ENCODE data around the gene EFCAB10. TPM values are rescaled to one million over a fixed set of nuclear protein-coding genes. Genes with fewer than 3 reads are reported as not detected.

EFCAB10 gene
- total RNA-seq, 1 experiment from 2014 or later, result not detected

DNA sequence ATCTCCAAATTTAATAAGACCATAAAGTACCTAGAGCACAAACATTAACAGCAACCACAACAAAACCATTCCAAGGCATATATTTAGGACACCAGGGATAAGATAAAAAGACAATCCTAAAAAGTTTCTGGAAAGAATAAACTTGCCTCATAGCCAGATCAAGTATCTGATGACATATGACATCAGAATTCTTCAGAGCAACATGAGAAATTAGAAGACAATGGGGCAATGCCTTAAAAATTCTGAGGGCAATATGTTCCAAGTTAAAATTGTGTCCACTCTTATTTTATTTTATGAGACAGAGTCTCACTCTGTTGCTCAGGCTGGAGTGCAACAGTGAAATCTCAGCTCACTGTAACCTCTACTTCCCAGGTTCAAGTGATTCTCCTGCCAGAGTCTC is 2.8 kb downstream of the EFCAB10 start:
- TF ChIP-seq CTCF (IDR thresholded peaks at IDR 0.05; ENCODE audit: unreplicated experiment), result no peak
- CTCF ChIA-PET, result no interaction called here
- BruUV-seq (replicated peaks), result no TSS peak
- Mint-ChIP-seq H3K27ac (ENCODE audit: unreplicated experiment) (no peak overlapping the region), H3K36me3 (ENCODE audit: insufficient read depth, unreplicated experiment) (peaks cover 6% of the 10 kb centered on the region), H3K4me3 (ENCODE audit: low read depth, unreplicated experiment) (no peak overlapping the region), H3K9me3 (ENCODE audit: low read depth, unreplicated experiment) (no peaks in the 10 kb centered on the region), H3K27me3 (ENCODE audit: unreplicated experiment) (no peaks in the 10 kb centered on the region), H3K4me1 (ENCODE audit: low read depth, unreplicated experiment) (no peaks in the 10 kb centered on the region)
- DNase-seq, result no peak
- intact Hi-C loops (cut with micrococcal nuclease; ENCODE audit: unreplicated experiment), result no loop called here

- no TSS peak for BruUV-seq (replicated peaks)
- no peak for TF ChIP-seq CTCF (IDR thresholded peaks at IDR 0.05; ENCODE audit: unreplicated experiment)
- intact Hi-C loops (cut with micrococcal nuclease; ENCODE audit: unreplicated experiment), result no loop called here
- Mint-ChIP-seq H3K4me1 (ENCODE audit: low read depth, unreplicated experiment) (no peaks in the 10 kb centered on the region), H3K27ac (ENCODE audit: unreplicated experiment) (no peak overlapping the region), H3K4me3 (ENCODE audit: low read depth, unreplicated experiment) (no peak overlapping the region), H3K27me3 (ENCODE audit: unreplicated experiment) (no peaks in the 10 kb centered on the region), H3K9me3 (ENCODE audit: low read depth, unreplicated experiment) (no peaks in the 10 kb centered on the region), H3K36me3 (ENCODE audit: insufficient read depth, unreplicated experiment) (peaks cover 6% of the 10 kb centered on the region)
- CTCF ChIA-PET, result no interaction called here
- no peak for DNase-seq
Measured at GRCh38 chr7:105577251-105577650, 4.0 kb downstream of the EFCAB10 start.

DNA sequence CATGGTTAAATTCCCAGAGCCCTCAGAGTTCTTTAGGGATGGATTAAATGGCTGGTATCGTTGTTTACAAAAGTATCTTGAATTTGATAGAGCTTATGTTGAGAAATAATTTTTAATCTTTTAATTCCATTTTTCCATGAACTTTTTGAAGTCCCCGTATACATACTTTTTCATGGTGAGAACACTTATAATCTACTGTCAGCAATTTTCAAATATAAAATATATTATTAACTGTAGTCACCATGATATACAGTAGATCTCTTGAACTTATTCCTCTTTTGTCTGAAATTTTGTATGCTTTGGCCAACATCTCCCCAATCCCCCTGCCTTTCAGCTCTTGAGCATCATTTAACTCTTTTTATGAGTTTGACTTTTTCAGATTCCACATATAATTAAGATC is 9.4 kb downstream of the EFCAB10 start:
- intact Hi-C loops (cut with micrococcal nuclease; ENCODE audit: unreplicated experiment), result no loop called here
- no peak for DNase-seq
- TSS peak; percentile 22 for BruUV-seq (replicated peaks)
- no peak for TF ChIP-seq CTCF (IDR thresholded peaks at IDR 0.05; ENCODE audit: unreplicated experiment)
- CTCF ChIA-PET, result interaction anchor here (0.6 kb wide), 1 partner anchor 16 kb away, joined by 3 read pairs; no protein-coding TSS in a partner anchor
- no peak overlapping the region for H3K4me3 Mint-ChIP-seq (ENCODE audit: low read depth, unreplicated experiment)
- H3K9me3 Mint-ChIP-seq (ENCODE audit: low read depth, unreplicated experiment), result no peaks in the 10 kb centered on the region
- no peak overlapping the region for H3K27ac Mint-ChIP-seq (ENCODE audit: unreplicated experiment)
- H3K36me3 Mint-ChIP-seq (ENCODE audit: insufficient read depth, unreplicated experiment), result peaks cover 5% of the 10 kb centered on the region
- no peaks in the 10 kb centered on the region for H3K4me1 Mint-ChIP-seq (ENCODE audit: low read depth, unreplicated experiment)
- H3K27me3 Mint-ChIP-seq (ENCODE audit: unreplicated experiment), result no peaks in the 10 kb centered on the region

- CTCF ChIA-PET, result interaction anchor here (0.6 kb wide), 1 partner anchor 630 kb away, joined by 3 read pairs; no protein-coding TSS in a partner anchor
- H3K9me3 Mint-ChIP-seq (ENCODE audit: low read depth, unreplicated experiment), result no peaks in the 10 kb centered on the region
- peaks cover 5% of the 10 kb centered on the region for H3K36me3 Mint-ChIP-seq (ENCODE audit: insufficient read depth, unreplicated experiment)
- DNase-seq, result no peak
- H3K27ac Mint-ChIP-seq (ENCODE audit: unreplicated experiment), result no peak overlapping the region
- no TSS peak for BruUV-seq (replicated peaks)
- TF ChIP-seq CTCF (IDR thresholded peaks at IDR 0.05; ENCODE audit: unreplicated experiment), result no peak
- H3K4me3 Mint-ChIP-seq (ENCODE audit: low read depth, unreplicated experiment), result no peak overlapping the region
- no peaks in the 10 kb centered on the region for H3K27me3 Mint-ChIP-seq (ENCODE audit: unreplicated experiment)
- intact Hi-C loops (cut with micrococcal nuclease; ENCODE audit: unreplicated experiment), result no loop called here
- H3K4me1 Mint-ChIP-seq (ENCODE audit: low read depth, unreplicated experiment), result no peaks in the 10 kb centered on the region
Measured at GRCh38 chr7:105567821-105568220, 13.5 kb downstream of the EFCAB10 start.

Measured in Calu3 (cell line).